Stomach smooth muscle (tissue), 2 donors: ENCODE results near the gene SFXN1.

ENCODE experiments used
- H3K27ac ChIP-seq: one replicate; pipeline ENCODE4 v1.7.0; 2013; ENCODE audit warnings: mild to moderate bottlenecking, low read length, inconsistent platforms
- H3K27me3 ChIP-seq, 2 donors: one replicate each; pipeline ENCODE4 v1.7.0; 2013; ENCODE audit warnings: low read length in 2 of 2; ENCODE audit not compliant: insufficient read depth in 2 of 2, control insufficient read depth in 1 of 2
- H3K36me3 ChIP-seq, 2 donors: one replicate each; pipeline ENCODE4 v1.7.0; 2013; ENCODE audit warnings: low read length in 2 of 2; ENCODE audit not compliant: control insufficient read depth in 2 of 2, insufficient read depth in 2 of 2
- H3K4me1 ChIP-seq: one replicate; pipeline ENCODE4 v1.7.0; 2013; ENCODE audit warnings: low read length; ENCODE audit not compliant: control insufficient read depth, insufficient read depth
- H3K4me3 ChIP-seq, 2 donors: one replicate each; pipeline ENCODE4 v1.7.0; 2013; ENCODE audit warnings: low read length in 2 of 2
- H3K9ac ChIP-seq, 2 donors: one replicate each; pipeline ENCODE4 v1.7.0; 2013; ENCODE audit warnings: low read length in 2 of 2, mild to moderate bottlenecking in 1 of 2
- H3K9me3 ChIP-seq, 2 donors: one replicate each; pipeline ENCODE4 v1.7.0; 2013; ENCODE audit warnings: low read length in 2 of 2; ENCODE audit not compliant: control insufficient read depth in 2 of 2
- donor health status: healthy.
- donor health status: Pancreatic carcinoma.

SFXN1 gene

GRCh38 chr5:175554296-175554695, 75.9 kb downstream of the SFXN1 start:
- no peaks in the 10 kb centered on the region for H3K4me1 ChIP-seq
- no peak overlapping the region for H3K27ac ChIP-seq
- H3K27me3 ChIP-seq = peaks cover 0 to 4% of the 10 kb centered on the region in 2 donors
- H3K36me3 ChIP-seq = no peaks in the 10 kb centered on the region
- no peaks in the 10 kb centered on the region for H3K9me3 ChIP-seq
- H3K9ac ChIP-seq = no peak overlapping the region
- no peak overlapping the region for H3K4me3 ChIP-seq

DNA sequence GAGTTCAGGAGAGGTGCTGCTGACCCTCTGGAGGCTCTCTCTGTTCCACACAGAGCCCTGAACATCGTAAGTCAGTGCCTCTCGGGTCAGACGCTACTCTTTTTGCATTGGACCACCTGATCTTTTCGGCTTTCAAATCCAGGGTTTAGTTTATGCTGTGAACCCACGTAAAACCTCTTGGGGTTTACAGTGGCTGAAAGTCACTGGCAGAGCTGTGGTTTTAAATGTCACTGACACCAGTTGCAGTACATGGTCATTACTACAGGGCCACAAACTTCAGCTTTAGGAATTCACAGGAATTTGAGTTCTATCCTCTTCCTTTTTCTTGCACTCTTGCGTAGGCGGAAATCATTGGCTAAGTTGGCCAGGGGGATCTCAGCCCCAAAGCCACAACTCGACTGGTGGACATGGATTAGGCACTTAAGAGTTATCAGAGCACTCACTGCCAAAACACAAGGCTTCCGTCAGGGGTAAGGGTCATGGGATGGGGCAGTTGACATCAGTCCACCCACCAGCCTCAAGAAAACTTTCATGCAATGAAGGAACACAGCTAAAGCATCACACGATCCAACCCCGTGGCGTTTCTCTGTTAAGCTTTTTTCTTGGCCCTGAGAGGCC, 76.9 kb downstream of the SFXN1 start:
- no peak overlapping the region for H3K27ac ChIP-seq
- no peak overlapping the region for H3K4me3 ChIP-seq
- H3K9ac ChIP-seq = no peak overlapping the region
- no peaks in the 10 kb centered on the region for H3K36me3 ChIP-seq
- no peaks in the 10 kb centered on the region for H3K9me3 ChIP-seq
- no peaks in the 10 kb centered on the region for H3K4me1 ChIP-seq
- peaks cover 0 to 4% of the 10 kb centered on the region in 2 donors for H3K27me3 ChIP-seq

GRCh38 chr5:175556794-175557193, 78.4 kb downstream of the SFXN1 start:
- no peak overlapping the region for H3K4me3 ChIP-seq
- no peaks in the 10 kb centered on the region for H3K36me3 ChIP-seq
- no peaks in the 10 kb centered on the region for H3K4me1 ChIP-seq
- peaks cover 0 to 8% of the 10 kb centered on the region in 2 donors for H3K27me3 ChIP-seq
- H3K9me3 ChIP-seq = no peaks in the 10 kb centered on the region
- H3K27ac ChIP-seq = no peak overlapping the region
- H3K9ac ChIP-seq = no peak overlapping the region

DNA sequence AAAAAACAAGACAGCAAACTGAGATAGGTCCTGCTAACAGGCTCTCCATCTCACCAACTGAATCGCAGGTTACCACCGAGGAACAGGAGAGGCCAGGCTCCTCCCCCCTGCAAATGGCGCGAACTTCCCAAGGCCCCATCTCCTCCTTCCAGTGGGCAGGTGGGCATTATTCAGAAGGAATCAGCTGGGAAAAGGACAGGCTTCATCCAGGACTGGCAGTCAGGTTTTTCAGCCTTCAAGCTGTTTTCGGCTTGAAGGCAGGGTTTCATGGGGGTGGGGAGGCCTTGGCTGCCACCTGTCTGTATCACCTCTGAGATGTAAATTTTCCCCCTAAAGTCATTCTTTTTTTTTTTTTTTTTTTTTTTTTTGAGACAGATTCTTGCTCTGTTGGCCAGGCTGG, 79.4 kb downstream of the SFXN1 start:
- no peak overlapping the region for H3K27ac ChIP-seq
- peaks cover 0 to 8% of the 10 kb centered on the region in 2 donors for H3K27me3 ChIP-seq
- no peak overlapping the region for H3K9ac ChIP-seq
- no peak overlapping the region for H3K4me3 ChIP-seq
- no peaks in the 10 kb centered on the region for H3K4me1 ChIP-seq
- no peaks in the 10 kb centered on the region for H3K36me3 ChIP-seq
- H3K9me3 ChIP-seq = no peaks in the 10 kb centered on the region

DNA sequence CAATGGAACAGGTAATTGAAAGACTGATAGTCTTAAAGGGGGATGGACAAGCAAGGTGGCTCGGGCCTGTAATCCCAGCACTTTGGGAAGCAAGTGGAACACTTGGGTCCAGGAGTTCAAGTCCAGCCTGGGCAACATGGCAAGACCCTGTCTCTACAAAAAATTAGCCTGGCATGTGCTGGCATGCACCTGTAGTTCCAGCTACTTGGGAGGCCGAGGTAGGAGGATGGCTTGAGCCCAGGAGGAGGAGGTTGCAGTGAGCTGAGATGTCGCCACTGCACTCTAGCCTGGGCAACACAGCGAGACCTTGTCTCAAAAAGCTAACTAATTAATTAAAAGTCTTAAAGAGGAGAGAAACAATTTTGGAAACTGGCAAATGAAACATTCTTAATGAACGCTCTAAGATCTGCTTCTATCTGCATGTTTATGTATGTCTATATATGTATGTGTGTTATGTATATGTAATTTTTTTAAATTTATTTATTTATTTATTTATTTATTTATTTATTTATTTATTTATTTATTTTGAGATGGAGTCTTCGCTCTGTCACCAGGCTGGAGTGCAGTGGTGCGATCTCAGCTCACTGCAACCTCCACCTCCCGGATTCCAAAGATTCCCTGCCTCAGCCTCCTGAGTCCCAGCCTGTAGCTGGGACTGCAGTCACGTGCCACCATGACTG, 80.6 kb downstream of the SFXN1 start:
- no peaks in the 10 kb centered on the region for H3K4me1 ChIP-seq
- peaks cover 0 to 8% of the 10 kb centered on the region in 2 donors for H3K27me3 ChIP-seq
- no peaks in the 10 kb centered on the region for H3K9me3 ChIP-seq
- no peak overlapping the region for H3K4me3 ChIP-seq
- no peak overlapping the region for H3K27ac ChIP-seq
- H3K9ac ChIP-seq = no peak overlapping the region
- no peaks in the 10 kb centered on the region for H3K36me3 ChIP-seq

DNA sequence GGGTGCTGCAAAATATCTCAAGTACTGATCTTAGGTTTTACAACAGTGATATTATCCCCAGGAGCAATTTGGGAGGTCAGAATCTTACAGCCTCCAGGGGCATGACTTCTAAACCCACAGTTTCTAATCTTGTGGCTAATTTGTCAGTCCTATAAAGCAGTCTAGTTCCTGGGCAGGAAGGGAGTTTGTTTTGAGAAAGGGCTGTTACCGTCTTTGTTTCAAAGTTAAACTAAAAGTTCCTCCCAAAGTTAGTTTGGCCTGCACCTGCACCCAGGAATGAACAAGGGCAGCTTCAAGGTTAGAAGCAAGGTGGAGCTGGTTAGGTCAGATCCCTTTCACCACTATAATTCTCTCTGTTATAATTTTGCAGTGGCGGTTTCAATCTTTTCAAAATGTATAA, 81.7 kb downstream of the SFXN1 start:
- no peaks in the 10 kb centered on the region for H3K4me1 ChIP-seq
- no peak overlapping the region for H3K4me3 ChIP-seq
- peaks cover 0 to 6% of the 10 kb centered on the region in 2 donors for H3K27me3 ChIP-seq
- H3K36me3 ChIP-seq = no peaks in the 10 kb centered on the region
- H3K9me3 ChIP-seq = no peaks in the 10 kb centered on the region
- H3K9ac ChIP-seq = no peak overlapping the region
- H3K27ac ChIP-seq = no peak overlapping the region

- H3K36me3 ChIP-seq = no peaks in the 10 kb centered on the region
- H3K27me3 ChIP-seq = peaks cover 0 to 4% of the 10 kb centered on the region in 2 donors
- H3K27ac ChIP-seq = no peak overlapping the region
- H3K9ac ChIP-seq = no peak overlapping the region
- H3K9me3 ChIP-seq = no peaks in the 10 kb centered on the region
- H3K4me1 ChIP-seq = no peaks in the 10 kb centered on the region
- no peak overlapping the region for H3K4me3 ChIP-seq
These were observed 82.7 kb downstream of the SFXN1 start for GRCh38 chr5:175561085-175561484.

DNA sequence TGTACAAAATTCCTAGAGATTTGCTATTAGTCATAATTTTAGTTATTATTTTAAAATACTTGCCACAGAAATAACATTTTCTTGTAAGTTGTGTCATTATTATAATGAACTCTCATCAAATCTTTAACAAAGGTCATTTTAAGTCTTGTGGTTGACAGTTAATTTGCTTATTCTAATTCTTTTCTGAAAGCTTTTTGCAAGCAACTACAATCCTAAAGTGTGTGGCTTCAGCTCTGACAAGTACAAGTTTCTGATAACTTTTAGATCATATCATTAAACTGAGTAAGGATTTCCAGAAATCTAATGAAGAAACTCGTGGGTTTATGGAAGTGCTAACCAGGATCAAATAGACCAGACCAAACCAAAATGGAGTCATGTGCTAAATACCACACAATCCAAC, 86.4 kb downstream of the SFXN1 start:
- Histone ChIP-seq H3K4me1 (no peaks in the 10 kb centered on the region), H3K4me3 (no peak overlapping the region), H3K27ac (no peak overlapping the region)

GRCh38 chr5:175566697-175567096, 88.3 kb downstream of the SFXN1 start:
- no peak overlapping the region for H3K9ac ChIP-seq
- H3K36me3 ChIP-seq = no peaks in the 10 kb centered on the region
- peaks cover 0 to 3% of the 10 kb centered on the region in 2 donors for H3K27me3 ChIP-seq
- no peak overlapping the region for H3K27ac ChIP-seq
- H3K4me3 ChIP-seq = no peak overlapping the region
- H3K4me1 ChIP-seq = no peaks in the 10 kb centered on the region
- peaks cover 0 to 5% of the 10 kb centered on the region in 2 donors for H3K9me3 ChIP-seq

More for the DNA sequence above, 86.4 kb downstream of the SFXN1 start:
- Histone ChIP-seq H3K27me3 (peaks cover 0 to 4% of the 10 kb centered on the region in 2 donors), H3K9me3 (no peaks in the 10 kb centered on the region), H3K36me3 (no peaks in the 10 kb centered on the region), H3K9ac (no peak overlapping the region)

DNA sequence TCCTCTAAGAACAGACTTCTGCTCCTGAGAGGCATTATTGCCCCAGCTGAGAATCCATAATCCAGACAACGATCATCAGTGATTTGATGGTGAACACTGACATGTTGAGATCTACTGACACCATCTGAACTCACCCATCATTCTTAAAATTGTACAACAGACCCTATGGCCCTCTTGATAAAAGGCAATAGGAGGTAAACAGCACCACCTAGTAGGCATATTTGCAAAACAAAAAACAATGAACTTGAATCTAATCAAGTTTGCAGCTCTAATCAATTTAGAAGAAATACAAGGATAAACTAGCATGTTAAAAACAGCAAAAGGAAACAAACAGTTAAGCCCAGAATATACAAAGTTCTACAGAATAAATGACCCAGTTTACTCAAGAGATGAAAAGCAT, 89.6 kb downstream of the SFXN1 start:
- Histone ChIP-seq H3K27ac (no peak overlapping the region), H3K4me1 (no peaks in the 10 kb centered on the region), H3K9me3 (peaks cover 0 to 5% of the 10 kb centered on the region in 2 donors), H3K4me3 (no peak overlapping the region), H3K9ac (no peak overlapping the region), H3K27me3 (peaks cover 0 to 5% of the 10 kb centered on the region in 2 donors), H3K36me3 (no peaks in the 10 kb centered on the region)

- no peaks in the 10 kb centered on the region for H3K4me1 ChIP-seq
- H3K27ac ChIP-seq = no peak overlapping the region
- no peak overlapping the region for H3K9ac ChIP-seq
- H3K9me3 ChIP-seq = peaks cover 0 to 5% of the 10 kb centered on the region in 2 donors
- peaks cover 5 to 11% of the 10 kb centered on the region in 2 donors for H3K27me3 ChIP-seq
- no peak overlapping the region for H3K4me3 ChIP-seq
- H3K36me3 ChIP-seq = no peaks in the 10 kb centered on the region
These were observed 91.3 kb downstream of the SFXN1 start for GRCh38 chr5:175569701-175570100.
